HL-60 (cell line): Measurements from ENCODE around the gene STXBP3.
A peak's percentile ranks its signal among the peaks of the same experiment; 100 is the strongest.

Experiments
- DNase-seq, 2 experiments: peaks; one replicate each; pipeline ENCODE4 v3.0.0-alpha.2; 2010 to 2020; ENCODE audit warnings: low read depth in 1 of 2, low spot score in 1 of 2
- H3K27ac ChIP-seq: fragments of 250-450 bp; sonication (Bioruptor Pico); replicated peaks from 2 replicates; pipeline ENCODE4 v1.5.1; 2020; ENCODE audit warnings: mild to moderate bottlenecking, moderate library complexity
- H3K27me3 ChIP-seq: fragments of 250-450 bp; sonication (Bioruptor Pico); 2 replicates; pipeline ENCODE4 v1.5.1; 2021; ENCODE audit warnings: mild to moderate bottlenecking, moderate library complexity; ENCODE audit not compliant: insufficient read depth, poor library complexity, severe bottlenecking
- H3K4me3 ChIP-seq: replicated peaks from 2 replicates; pipeline ENCODE4 v1.5.1; 2011; ENCODE audit warnings: mild to moderate bottlenecking, control low read depth, low read length; ENCODE audit not compliant: insufficient read depth
- GABPA ChIP-seq: IDR thresholded peaks from 2 replicates; pipeline ENCODE4 v1.6.1; 2012; ENCODE audit warnings: low read depth
- POLR2AphosphoS5 ChIP-seq: IDR thresholded peaks from 2 replicates; pipeline ENCODE4 v1.6.1; 2012; ENCODE audit warnings: low read depth
- SPI1 ChIP-seq: IDR thresholded peaks from 2 replicates; pipeline ENCODE4 v1.6.1; 2012; ENCODE audit warnings: low read depth, mild to moderate bottlenecking, borderline replicate concordance
- TF ChIP-seq, protein P1 (sequence below): IDR thresholded peaks from one replicate; pipeline ENCODE4 v1.5.1; 2011; ENCODE audit warnings: low read length, control low read depth, inconsistent platforms; ENCODE audit not compliant: insufficient read depth
- TF ChIP-seq, protein P2 (sequence below): IDR thresholded peaks from 2 replicates; pipeline ENCODE4 v1.6.1; 2012; ENCODE audit warnings: low read depth; ENCODE audit not compliant: insufficient replicate concordance

The STXBP3 gene

DNA sequence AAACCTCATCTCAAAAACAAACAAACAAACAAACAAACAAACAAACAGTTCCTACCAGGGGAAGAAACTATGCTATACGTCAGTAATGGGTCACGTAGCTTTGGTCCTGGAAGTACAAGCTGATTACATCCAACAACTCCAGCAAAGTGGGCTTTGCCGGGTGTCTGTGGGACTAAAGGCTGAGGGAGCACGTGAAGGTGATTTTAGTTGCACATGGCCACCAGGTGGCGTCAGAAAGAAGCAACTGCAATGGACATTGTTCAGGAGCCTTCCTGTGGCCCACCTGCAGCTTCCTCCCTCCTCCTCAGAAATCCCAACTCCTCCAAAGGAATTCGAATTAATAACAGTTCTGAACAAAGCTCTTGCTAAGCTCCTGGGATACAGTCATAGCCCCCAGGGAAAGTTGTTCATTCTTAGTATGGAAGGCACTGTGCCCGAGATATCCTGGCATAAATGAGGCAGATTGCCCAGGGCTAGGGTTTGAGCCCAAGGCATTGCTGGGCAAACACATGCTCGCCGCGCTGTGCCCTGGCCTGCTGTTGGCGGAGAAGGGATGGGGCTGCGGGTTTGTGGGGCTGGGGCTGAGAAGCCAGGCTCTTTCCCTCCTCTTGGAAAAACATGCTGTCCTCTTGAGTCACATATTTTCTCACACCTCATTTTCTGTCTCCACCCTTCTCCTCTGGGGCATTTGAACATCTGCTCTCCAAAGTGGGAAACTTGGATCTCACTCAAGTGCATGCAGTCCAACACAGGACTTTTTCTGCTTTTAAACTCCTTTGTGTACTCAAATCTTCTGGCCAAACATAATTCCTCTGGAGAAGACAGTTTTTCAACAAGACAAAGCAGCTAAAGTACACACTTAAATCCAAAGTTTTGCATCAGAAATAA is 81.8 kb downstream of the STXBP3 start:
- no peak for TF ChIP-seq POLR2AphosphoS5
- TF ChIP-seq, protein P1, sequence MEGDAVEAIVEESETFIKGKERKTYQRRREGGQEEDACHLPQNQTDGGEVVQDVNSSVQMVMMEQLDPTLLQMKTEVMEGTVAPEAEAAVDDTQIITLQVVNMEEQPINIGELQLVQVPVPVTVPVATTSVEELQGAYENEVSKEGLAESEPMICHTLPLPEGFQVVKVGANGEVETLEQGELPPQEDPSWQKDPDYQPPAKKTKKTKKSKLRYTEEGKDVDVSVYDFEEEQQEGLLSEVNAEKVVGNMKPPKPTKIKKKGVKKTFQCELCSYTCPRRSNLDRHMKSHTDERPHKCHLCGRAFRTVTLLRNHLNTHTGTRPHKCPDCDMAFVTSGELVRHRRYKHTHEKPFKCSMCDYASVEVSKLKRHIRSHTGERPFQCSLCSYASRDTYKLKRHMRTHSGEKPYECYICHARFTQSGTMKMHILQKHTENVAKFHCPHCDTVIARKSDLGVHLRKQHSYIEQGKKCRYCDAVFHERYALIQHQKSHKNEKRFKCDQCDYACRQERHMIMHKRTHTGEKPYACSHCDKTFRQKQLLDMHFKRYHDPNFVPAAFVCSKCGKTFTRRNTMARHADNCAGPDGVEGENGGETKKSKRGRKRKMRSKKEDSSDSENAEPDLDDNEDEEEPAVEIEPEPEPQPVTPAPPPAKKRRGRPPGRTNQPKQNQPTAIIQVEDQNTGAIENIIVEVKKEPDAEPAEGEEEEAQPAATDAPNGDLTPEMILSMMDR: peak; percentile 55
- DNase-seq: peak; percentile 33 to 64
- no peak overlapping the region for H3K4me3 ChIP-seq
- H3K27me3 ChIP-seq: no peaks in the 10 kb centered on the region
- no peak overlapping the region for H3K27ac ChIP-seq

DNA sequence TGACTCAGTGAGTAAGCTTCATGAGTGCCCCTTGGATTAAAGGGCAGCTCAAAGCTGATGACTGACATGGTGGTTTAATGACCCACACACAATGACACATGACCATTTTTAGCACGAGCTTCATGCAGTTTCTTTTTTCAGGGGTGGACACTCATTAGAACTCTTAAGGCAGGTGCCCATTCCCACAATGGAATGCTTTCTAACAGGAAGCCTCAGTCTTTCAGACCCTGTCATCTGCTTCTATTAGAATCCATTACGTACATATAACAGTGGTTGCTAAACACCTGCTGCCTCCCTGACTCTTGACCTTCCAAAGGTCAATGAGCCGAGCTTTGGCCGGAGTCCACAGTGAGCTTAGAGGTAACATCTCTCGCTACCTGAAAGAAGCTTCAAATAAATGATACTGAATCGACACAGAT is 83.0 kb downstream of the STXBP3 start:
- H3K27ac ChIP-seq: no peak overlapping the region
- no peak for DNase-seq
- no peaks in the 10 kb centered on the region for H3K27me3 ChIP-seq
- TF ChIP-seq GABPA (no peak), SPI1 (no peak), POLR2AphosphoS5 (no peak)
- TF ChIP-seq, protein P2, sequence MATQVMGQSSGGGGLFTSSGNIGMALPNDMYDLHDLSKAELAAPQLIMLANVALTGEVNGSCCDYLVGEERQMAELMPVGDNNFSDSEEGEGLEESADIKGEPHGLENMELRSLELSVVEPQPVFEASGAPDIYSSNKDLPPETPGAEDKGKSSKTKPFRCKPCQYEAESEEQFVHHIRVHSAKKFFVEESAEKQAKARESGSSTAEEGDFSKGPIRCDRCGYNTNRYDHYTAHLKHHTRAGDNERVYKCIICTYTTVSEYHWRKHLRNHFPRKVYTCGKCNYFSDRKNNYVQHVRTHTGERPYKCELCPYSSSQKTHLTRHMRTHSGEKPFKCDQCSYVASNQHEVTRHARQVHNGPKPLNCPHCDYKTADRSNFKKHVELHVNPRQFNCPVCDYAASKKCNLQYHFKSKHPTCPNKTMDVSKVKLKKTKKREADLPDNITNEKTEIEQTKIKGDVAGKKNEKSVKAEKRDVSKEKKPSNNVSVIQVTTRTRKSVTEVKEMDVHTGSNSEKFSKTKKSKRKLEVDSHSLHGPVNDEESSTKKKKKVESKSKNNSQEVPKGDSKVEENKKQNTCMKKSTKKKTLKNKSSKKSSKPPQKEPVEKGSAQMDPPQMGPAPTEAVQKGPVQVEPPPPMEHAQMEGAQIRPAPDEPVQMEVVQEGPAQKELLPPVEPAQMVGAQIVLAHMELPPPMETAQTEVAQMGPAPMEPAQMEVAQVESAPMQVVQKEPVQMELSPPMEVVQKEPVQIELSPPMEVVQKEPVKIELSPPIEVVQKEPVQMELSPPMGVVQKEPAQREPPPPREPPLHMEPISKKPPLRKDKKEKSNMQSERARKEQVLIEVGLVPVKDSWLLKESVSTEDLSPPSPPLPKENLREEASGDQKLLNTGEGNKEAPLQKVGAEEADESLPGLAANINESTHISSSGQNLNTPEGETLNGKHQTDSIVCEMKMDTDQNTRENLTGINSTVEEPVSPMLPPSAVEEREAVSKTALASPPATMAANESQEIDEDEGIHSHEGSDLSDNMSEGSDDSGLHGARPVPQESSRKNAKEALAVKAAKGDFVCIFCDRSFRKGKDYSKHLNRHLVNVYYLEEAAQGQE: no peak
- TF ChIP-seq, protein P1: no peak
- no peak overlapping the region for H3K4me3 ChIP-seq

DNA sequence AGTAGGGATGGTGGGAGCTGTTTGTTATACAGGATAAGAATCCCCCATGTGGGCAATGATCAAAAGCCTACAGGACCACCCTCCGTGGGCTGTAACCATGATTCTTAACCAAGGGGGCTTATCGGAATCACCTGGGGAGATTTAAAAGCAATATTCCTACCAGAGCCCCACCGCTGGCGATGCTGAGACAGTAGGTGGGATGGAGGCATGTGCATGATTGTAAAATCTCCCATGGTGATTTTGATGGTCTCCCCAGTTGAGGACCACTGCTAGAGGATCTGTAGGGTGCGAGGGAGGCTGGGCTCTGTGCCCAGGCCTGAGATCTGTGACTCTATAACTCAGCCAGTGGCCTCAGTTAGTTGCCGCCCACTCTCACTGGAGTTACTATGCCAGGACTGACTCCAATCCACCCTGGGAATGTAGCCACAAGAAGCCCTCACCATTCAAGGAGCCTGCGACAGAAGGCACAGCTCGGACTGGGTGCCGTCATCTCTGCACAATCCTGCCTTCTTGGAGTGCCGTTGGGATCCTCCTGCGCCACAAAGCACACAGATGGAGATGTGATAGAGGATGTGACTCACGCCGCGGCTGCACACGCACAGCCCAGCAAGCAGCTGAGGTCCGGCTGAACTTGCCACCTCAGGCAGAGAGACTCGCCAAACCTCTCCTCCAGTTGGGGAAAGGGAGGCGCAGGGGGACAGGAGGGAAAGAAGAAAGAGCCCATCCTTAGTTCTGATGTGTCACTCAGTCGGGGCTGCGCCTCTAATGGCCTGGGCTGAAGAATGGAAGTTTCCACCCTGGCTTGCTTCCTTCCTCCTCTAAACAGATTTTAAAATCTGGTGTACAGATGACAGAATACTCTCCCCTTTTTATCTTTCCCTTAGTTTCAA is 83.9 kb downstream of the STXBP3 start:
- DNase-seq: peak in 1 of 2 experiments; percentile 44
- TF ChIP-seq, protein P2: no peak
- TF ChIP-seq SPI1 (no peak), POLR2AphosphoS5 (no peak), GABPA (no peak)
- TF ChIP-seq, protein P1: no peak
- Histone ChIP-seq H3K27ac (no peak overlapping the region), H3K4me3 (no peak overlapping the region), H3K27me3 (no peaks in the 10 kb centered on the region)
